AG09319 (cell line): ENCODE data around the gene RBM39.

Experiments used
- DNase-seq: peaks from one replicate; pipeline ENCODE4 v3.0.0-alpha.2; 2010; ENCODE audit warnings: low read depth; ENCODE audit errors: extremely low read depth
- TF ChIP-seq, protein P1 (sequence below): IDR thresholded peaks from 2 replicates; pipeline ENCODE4 v1.5.1; 2011; ENCODE audit warnings: low read depth, mild to moderate bottlenecking, inconsistent platforms, low read length, moderate library complexity

Gene RBM39

DNA sequence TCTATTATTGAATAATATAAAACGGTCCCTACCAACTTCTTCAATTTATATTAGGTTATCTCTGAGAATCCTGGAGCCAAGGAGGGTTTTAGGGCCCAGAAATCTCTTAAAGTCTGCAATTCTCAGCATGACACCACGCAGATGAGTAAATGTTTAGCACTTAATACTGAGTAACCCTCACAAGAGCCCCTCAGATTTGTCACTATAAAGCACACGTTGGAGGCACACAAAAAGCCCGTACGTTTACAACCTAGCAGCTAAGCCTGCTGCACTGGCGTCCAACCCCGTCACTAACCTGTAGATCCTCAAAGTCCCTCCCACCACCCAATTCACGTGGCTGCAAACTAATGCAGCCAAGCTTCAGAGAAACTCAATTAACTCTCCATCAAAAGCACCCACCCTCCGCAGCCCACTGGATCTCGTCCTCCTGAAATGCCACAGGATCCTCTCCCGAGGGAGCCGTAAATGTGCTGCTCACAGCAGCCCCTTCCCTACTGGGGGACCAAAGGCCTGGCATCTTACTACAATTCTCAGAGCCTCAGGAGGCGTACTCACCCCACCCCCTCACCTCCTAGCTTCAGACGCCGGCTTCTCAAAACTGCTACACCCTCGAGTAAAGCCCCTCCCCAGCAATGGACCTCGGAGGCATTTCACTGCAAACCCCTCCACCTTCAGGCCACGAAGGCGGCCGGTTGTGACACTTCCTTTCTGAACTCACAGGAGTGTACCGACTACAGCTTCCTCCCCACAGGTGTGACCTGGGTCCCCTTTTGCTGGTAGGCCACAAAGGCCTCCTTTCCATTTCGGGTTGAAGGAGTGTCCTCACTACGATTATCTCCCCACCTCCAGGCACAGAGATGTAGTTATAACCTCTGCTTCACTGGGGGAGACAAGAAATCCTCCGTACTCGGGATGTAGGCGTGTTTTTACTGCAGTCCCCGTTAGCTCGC, 78.3 kb downstream of the RBM39 start:
- no peak for DNase-seq

DNA sequence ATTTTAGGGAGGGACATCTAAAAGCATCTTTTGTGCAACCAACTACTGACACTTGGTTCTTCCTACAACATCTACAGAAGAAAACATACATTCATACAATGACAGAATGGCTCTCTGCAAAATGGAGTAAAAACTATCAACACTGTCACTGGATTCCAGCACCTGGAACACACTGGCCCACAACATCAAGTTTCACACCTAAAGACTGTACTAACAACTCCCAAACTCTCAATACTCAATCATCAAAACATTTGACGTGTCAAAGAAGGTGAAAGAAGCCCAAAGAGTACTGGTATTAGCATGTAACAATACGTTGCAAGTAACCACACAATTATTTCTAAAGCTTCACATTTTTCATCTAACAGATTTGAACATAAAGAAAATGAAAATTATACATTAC, 79.5 kb downstream of the RBM39 start:
- DNase-seq = no peak
- TF ChIP-seq, protein P1, sequence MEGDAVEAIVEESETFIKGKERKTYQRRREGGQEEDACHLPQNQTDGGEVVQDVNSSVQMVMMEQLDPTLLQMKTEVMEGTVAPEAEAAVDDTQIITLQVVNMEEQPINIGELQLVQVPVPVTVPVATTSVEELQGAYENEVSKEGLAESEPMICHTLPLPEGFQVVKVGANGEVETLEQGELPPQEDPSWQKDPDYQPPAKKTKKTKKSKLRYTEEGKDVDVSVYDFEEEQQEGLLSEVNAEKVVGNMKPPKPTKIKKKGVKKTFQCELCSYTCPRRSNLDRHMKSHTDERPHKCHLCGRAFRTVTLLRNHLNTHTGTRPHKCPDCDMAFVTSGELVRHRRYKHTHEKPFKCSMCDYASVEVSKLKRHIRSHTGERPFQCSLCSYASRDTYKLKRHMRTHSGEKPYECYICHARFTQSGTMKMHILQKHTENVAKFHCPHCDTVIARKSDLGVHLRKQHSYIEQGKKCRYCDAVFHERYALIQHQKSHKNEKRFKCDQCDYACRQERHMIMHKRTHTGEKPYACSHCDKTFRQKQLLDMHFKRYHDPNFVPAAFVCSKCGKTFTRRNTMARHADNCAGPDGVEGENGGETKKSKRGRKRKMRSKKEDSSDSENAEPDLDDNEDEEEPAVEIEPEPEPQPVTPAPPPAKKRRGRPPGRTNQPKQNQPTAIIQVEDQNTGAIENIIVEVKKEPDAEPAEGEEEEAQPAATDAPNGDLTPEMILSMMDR = no peak

More for the DNA sequence above, 78.3 kb downstream of the RBM39 start:
- TF ChIP-seq, protein P1 = no peak

DNA sequence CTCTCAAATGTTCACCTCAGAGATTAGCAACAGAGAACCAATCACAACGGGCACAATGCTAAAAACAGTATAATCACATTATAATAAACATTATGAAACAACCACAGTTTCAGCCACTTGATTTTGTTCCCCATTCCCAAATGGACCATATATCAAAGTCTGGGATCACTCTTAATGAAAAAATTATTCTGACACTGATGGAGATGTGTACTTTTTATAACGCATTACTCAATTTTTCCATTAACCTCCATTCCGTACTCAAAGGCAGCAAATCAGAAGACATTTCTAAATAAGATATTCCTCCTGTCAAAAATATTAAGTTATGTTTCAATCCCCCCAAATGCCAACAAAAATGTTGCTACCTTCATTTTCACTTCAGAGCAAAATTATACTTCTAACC, 80.2 kb downstream of the RBM39 start:
- TF ChIP-seq, protein P1 = no peak
- no peak for DNase-seq

DNA sequence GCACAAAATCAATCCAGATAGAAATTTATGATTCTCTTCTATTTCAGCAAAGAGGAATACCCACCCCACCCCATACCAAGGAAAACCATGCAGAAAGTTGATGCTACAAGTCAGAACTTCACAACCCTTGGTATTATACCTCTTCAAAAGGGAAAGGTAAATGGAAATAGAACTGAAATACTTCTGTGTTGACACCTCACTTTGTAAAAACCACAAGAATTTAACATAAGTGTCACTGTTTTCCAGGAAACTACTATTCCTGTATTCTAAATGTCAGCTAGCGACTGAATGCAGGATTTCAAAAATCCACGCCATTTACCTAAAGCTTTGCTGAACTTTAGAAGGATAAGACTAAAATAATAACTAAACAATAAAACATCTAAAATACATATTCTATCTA, 81.0 kb downstream of the RBM39 start:
- no peak for DNase-seq
- TF ChIP-seq, protein P1 = no peak

DNA sequence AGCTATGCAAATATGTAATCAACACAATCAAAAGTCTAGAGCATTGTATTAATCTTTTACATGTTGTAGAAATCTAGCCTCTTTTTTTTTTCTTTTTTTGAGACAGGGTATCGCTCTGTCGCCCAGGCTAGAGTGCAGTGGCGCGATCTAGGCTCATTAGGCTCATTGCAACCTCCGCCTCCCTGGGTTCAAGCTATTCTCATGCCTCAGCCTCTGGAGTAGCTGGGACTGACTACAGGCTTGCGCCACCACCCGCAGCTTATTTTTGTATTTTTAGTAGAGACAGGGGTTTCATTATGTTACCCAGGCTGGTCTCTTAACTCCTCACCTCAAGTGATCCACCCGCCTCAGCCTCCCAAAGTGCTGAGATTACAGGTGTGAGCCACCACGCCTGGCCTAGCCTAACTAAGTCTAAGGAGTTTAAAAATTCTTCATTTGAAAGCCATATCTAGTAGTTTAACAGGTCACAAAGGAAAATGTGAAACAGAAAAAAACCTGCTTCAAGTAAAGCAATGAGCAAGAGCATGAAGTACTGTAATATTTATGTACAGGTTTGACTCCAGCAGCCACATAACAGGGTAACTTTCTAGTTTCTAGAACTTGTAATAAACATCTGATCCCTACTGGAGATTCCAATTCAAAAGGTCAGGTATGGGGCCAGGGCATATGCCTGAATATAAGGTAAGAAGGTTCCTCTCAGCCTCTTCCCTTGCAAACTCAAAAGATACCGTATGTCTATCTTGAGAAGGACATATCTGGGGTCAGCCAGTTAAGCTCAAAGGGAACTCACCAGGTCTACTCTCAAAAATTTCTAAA, 81.7 kb downstream of the RBM39 start:
- DNase-seq = no peak
- TF ChIP-seq, protein P1 = no peak

DNA sequence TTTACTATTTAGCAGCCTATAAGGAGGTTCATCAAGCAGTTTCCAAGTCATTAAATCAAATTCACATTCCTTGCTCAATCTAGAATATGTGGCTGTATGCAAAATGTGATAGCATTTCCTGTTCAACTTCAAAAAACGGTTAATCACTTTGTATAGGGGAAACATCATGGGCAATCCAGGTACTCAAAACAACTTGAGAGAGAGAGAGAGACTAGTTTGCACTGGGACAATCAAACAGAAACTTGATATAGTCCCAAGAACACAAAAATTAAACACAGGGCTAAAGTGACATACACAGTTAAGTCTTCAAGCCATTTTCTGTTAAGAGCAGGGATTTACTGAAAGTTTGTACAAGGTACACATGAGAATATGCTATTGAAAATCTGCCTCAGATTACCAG, 84.8 kb downstream of the RBM39 start:
- DNase-seq = no peak
- TF ChIP-seq, protein P1 = no peak

DNA sequence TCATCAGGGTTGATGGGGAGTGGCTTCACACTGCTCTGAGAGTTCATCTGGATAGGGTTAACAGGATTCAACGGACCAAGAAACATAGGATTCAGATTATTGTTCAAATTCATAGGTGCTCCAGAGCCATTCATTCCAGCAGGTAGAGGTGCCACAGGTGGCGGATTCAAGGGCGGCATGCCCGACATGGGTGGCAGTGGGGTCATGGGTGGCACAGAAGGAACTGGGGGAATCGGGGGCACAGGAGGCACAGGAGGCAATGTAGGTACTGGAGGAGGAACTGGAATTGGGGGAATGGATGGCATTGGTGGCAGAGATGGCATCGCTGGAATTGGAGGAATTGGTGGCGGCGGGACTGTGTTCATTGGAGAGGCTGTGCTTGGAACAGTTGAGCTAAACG, 87.6 kb downstream of the RBM39 start:
- TF ChIP-seq, protein P1 = no peak
- DNase-seq = no peak
